ENCODE data around the gene TSPAN18. TPM values are rescaled to one million over a fixed set of nuclear protein-coding genes. Genes with fewer than 3 reads are reported as not detected.

TSPAN18 gene
- total RNA-seq, 1 donor from 2014 or later, result 17.0 TPM

DNA sequence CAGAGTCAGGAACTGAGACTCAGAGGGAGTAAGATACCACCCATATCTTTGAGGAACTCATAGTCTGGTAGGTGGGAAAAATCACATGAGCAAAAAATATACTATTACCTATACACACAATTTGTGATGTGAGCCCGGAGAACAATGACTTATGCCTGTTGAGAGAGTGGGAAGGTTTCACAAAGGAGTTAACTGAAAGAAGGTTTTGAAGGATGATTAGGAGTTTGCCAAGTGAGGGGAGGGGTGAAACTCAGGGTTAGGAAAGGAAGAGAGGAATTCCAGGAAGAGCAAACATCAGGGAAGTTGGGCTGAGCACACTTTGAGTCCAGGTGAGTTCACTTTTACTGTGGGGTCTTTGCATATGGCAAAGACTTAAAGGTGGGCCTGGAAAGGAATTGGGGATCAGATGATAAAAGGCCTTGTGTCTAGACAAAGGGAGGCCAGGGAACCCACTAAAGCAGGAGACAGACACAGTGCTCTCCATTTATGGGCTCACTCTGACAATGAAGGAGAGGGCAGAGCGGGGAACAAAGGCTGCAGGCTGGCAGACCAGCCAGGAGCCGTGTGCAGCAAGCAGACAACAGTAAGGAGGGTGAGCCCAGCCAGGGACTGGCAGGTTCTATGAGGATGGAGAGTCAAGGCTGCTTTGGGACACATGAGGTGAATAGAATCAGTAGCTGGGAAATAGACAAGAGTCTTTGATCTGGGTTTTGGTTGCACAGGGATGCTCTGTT is 33.1 kb downstream of the TSPAN18 start:
- DNase-seq, result no peak

- peak; percentile 50 for DNase-seq
Observed at GRCh38 chr11:44760477-44760872, 33.7 kb downstream of the TSPAN18 start.

DNA sequence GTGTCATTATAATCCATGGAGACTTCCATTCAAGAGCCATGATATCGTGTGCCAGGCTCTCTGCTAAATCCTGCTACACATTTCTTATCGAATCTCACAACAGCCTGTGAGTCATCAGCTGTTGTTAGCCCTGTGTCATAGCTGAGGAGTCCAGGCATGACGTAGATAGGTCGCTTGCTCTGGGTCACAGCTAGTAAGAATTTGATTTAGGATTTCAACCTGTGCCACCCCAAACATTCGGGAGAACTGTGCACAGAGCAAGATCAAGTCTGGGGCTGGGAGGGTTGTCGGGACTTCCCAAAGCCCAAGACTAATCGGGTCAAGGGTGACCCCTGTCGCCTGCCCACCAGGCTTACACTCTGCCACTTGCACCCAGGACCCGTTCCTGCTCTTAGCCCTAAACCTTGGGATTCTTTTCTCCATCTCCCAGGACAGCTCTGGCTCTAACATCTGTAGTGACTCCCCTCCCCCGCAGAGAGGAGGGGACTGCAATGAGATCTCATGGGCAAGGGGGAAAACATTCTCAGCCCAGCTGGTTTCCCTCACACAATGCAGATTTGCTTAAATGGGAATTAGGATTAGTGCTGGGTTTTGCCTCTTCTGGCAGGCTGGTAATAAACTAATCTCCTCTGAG is 34.3 kb downstream of the TSPAN18 start:
- DNase-seq, result peak; percentile 50

DNA sequence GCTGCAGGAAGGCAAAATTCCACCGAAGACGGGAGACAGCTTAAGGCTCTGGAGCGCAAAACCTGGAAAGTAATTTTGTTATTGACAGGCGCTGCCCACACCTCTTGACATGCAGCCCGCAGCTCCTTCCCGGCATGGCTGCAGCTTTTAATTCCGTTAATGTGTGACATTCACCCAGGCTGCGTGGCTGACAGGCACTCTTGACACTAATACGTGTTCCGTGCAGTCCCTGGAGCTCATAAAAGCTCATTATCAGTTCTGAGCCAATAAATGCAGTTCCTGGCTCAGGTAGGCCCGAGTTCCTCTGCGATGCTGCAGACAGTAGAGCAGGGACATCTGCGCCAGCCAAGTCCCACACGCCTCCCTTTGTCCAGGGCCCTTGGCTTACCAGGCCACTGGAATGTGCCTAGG is 34.8 kb downstream of the TSPAN18 start:
- no peak for DNase-seq

DNA sequence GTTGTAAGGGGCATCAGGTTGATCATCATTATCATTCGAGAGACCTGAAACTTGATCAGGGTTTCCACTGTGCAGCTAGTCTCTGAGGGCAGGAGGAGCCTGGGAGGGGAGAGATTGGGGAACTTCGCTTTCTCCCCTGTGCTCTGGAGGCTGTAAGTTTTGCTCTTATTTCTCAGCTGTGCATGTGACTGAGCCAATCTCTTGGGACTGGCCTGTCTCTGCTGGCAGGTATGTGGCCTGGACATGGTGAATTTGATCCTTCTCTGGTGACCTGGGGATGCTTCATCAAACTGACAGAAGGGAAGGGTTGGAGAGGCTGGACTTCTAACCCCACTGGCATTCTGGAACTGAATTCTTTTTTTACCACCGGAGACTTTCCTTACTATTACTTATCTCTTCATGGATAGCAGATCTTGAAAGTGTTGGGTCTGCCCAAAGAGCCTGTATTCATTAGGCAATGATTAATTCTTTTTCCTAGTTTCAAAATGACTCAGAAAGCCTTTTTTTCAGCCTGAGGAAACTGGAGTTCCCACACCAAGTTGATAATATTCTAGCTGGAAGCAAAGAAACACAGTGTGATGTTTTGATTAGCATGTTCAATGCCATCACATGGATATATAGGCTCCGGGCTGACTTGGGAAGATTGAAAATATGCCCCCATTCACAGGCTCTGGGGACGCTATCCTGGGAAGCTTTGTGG is 36.5 kb downstream of the TSPAN18 start:
- no peak for DNase-seq

- no peak for DNase-seq
Observed at GRCh38 chr11:44764583-44764982, 37.8 kb downstream of the TSPAN18 start.

DNA sequence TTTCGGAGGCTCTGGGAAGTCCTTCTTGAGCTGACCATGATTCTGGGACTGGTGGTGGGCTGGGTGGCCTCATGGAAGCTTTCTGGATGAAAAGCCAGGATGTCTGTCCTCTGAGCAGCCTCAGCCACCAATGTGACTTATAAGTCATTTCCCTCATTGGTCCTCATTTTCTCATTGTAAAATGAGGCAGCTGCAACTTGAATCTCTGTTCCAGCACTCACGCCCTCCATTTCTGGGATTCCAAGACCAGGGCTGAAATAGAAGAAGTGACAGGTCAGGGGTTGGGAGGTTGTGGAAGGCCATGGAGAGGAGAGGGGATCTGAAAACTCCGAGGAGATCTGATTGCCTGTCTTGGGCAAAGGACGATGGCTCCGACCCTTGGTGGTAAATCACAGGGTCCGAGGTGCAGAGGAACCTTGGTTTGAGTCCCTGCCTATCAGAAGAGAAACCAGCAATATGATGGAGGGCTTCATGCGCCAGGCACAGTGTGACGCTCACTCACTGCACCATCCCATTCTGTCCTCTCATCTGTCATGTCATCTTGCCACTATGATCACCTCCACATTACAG is 38.3 kb downstream of the TSPAN18 start:
- no peak for DNase-seq

- DNase-seq, result no peak
Observed at GRCh38 chr11:44765676-44766075, 38.9 kb downstream of the TSPAN18 start.

DNA sequence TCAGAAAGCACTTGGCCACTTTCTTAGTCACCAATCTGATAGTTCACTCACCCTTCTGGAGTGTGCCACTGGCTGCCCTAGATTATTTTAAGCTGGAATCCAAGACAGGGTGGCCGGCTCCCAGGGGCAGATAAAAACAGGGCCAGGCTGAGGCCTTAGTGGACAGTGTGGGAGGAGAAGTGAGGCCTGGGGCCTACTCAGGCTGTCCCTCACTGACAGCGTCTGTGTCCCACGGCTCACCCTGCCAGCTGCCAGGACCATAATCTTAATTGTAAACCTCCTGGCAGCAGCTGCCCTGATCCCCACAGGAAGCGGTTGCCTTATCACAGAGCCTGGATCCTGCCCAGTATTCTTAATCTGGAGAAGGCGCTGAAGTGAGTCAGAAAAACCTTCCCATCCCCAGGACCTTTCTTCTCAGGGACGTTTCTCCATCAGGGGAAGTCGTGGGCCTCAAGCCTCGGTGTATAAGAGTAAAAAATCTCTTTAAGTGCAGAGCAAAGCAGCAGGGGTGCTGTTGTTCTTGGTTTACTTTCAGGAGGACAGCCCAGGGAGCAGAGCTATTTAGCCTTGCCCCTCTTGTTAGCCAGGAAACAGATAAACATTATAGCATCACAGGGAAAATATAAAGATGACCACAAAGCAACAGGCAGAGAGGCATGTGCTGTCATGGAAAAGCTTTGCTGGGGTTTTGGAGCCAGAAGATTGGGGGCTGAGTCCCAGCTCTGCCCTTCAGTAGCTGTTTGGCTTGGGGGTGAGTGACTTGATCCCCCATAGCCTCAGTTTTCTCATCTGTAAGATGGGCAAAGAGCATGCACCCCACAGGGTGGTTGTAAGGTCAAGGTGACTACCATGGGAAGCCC is 39.6 kb downstream of the TSPAN18 start:
- no peak for DNase-seq

DNA sequence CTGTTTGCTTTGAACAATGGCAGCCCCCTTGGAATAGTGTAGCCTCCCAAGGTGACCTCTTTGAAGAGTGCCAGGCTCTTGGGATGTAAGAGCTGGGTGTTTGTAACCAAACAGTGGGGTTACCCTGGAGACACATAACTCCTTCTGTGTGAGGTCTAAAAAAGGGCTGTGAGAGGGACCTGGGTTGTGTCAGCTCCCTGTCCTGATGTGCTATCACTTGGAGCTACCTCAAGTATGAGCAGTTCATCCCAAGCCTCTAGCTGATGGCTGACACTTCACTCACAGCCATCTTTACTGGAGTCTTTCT is 40.2 kb downstream of the TSPAN18 start:
- no peak for DNase-seq

DNA sequence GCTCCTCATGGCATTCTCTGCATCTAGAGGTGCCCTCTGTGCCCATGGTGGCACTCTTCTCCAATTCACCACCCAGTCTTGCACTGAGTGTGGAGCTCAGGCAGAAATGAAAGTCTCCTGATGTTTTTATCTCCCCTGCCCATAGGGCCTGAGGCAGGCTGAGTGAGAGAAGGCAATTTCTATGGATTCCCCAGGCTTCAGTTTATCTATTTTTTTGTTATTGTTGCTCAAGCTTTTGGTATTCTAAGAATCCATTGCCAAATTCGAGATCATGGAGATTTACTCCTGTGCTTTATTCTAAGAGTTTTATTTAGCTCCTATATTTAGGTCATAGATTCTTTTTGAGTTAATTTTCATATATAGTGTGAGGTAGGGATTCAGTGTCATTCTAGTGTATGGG is 40.7 kb downstream of the TSPAN18 start:
- DNase-seq, result no peak

DNA sequence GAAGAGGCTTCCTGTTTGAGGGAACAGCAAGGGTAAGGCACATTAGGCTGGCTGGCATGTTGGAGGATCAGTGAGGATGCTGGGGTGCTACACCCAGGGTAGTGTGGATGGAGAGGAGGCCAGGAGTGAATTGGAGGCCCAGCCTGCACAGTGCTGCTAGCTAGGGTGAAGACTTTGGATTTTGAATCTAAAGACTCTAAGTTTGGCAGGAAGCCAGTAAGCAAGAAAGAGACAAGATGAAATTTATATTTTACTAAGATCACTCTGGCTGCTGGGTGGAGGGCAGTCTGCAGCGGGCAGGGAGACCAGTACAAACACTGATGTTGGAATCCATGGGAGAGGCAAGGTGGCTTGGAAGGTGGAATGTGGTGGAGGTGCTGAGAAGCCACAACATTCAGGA is 43.6 kb downstream of the TSPAN18 start:
- DNase-seq, result no peak

DNA sequence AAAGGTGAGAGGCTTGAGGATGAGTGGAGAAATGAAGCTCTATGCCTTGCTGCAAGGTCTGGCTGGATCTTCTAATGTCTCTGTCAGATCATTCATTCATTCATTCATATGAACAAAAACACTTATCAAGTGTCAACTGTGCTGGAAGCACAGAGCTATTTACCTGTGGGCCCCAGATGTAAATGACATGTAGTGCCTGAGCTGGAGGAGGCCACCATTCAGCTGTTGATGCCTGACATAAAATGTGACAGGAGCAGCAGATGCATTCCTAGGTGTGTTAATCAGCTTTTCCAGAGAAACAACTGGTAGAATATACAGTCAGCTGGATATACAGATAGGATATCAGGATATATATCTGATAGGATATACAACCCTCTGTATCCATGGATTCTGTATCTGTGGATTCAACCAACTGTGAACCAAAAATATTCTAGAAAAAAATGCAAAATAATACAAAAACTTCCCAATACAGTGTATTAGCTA is 44.5 kb downstream of the TSPAN18 start:
- no peak for DNase-seq

GRCh38 chr11:44771841-44772240 is 45.1 kb downstream of the TSPAN18 start:
- no peak for DNase-seq

- no peak for DNase-seq
Observed at GRCh38 chr11:44773351-44773965, 46.7 kb downstream of the TSPAN18 start.

GRCh38 chr11:44774108-44774507 is 47.3 kb downstream of the TSPAN18 start:
- no peak for DNase-seq

- DNase-seq, result peak; percentile 24
Observed at GRCh38 chr11:44774731-44775130, 48.0 kb downstream of the TSPAN18 start.

GRCh38 chr11:44775366-44775984 is 48.7 kb downstream of the TSPAN18 start:
- no peak for DNase-seq

- no peak for DNase-seq
Observed at GRCh38 chr11:44775985-44776446, 49.3 kb downstream of the TSPAN18 start.

- DNase-seq, result no peak
Observed at GRCh38 chr11:44776551-44777208, 49.9 kb downstream of the TSPAN18 start.
